ENCODE data around the gene ELL2. TPM values are rescaled to one million over a fixed set of nuclear protein-coding genes. Genes with fewer than 3 reads are reported as not detected.

ELL2 gene
- polyA plus RNA-seq, 3 donors, result 3.1 to 8.1 (median 5.8) TPM

DNA sequence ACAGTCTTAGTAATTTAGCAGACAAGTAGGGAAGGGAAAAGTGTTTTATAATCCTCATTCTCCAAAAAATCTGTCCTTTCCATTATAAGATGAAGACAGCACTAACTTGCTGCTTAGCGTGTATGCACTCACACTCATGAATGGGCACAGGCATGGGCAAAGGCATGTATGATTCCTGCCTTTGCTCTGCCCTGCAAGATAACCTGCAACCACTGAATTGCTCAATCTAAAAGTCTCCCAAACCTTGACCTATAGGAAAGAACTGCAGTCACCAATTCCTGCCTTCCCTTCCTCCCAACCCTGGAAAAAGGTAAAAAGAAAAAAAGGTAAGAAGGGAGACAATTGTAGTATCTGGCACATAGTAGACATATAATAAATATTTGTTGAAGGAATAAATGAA, 40.8 kb downstream of the ELL2 start:
- H3K36me3 ChIP-seq (replicated peaks in 1 of 2; ENCODE audit: control insufficient read depth in 1 of 2, insufficient read depth in 2 of 2, low read length in 2 of 2), result no peaks in the 10 kb centered on the region
- H3K27ac Mint-ChIP-seq, result no peak overlapping the region
- H3K4me1 Mint-ChIP-seq, result peaks cover 76% of the 10 kb centered on the region
- no peak overlapping the region for H3K27ac ChIP-seq (ENCODE audit: low read depth in 1 of 2, low read length in 2 of 2)
- WGBS (ENCODE audit: insufficient coverage), result 100% methylated on average over 1 of the region's 1 CpG
- no peak overlapping the region for H3K4me3 Mint-ChIP-seq
- H3K4me3 ChIP-seq (replicated peaks in 1 of 3; ENCODE audit: low read depth in 2 of 3, low read length in 3 of 3), result no peak overlapping the region
- no peak for DNase-seq
- no peak overlapping the region for H2AFZ ChIP-seq (ENCODE audit: insufficient read depth, low read depth, low read length, poor library complexity, severe bottlenecking)
- H3K9me3 Mint-ChIP-seq, result no peaks in the 10 kb centered on the region
- no peak overlapping the region for H3K4me2 ChIP-seq (replicated peaks; ENCODE audit: extremely low read depth, low read length, poor library complexity, severe bottlenecking)
- H3K9ac ChIP-seq (ENCODE audit: insufficient read depth, low read length, poor library complexity, severe bottlenecking), result no peak overlapping the region
- no peaks in the 10 kb centered on the region for H3K27me3 Mint-ChIP-seq (ENCODE audit: low read depth in 3 of 3)
- H3K9me3 ChIP-seq (replicated peaks in 1 of 2; ENCODE audit: control insufficient read depth in 1 of 2, insufficient read depth in 1 of 2, low read length in 2 of 2), result no peaks in the 10 kb centered on the region
- H3K79me2 ChIP-seq (ENCODE audit: insufficient read depth, low read length), result no peaks in the 10 kb centered on the region
- intact Hi-C loops (cut with micrococcal nuclease), result loop anchor here in 1 of 2 donors (5.0 kb wide), 1 partner anchor 36 kb away; no protein-coding TSS in a partner anchor
- H4K20me1 ChIP-seq (ENCODE audit: insufficient read depth, low read length), result peaks cover 20% of the 10 kb centered on the region
- no peaks in the 10 kb centered on the region for H3K27me3 ChIP-seq (ENCODE audit: control insufficient read depth in 2 of 2, insufficient read depth in 2 of 2, low read length in 2 of 2)
- peaks cover 3 to 11% of the 10 kb centered on the region in 2 donors for H3K36me3 Mint-ChIP-seq
- TF ChIP-seq, protein P1, sequence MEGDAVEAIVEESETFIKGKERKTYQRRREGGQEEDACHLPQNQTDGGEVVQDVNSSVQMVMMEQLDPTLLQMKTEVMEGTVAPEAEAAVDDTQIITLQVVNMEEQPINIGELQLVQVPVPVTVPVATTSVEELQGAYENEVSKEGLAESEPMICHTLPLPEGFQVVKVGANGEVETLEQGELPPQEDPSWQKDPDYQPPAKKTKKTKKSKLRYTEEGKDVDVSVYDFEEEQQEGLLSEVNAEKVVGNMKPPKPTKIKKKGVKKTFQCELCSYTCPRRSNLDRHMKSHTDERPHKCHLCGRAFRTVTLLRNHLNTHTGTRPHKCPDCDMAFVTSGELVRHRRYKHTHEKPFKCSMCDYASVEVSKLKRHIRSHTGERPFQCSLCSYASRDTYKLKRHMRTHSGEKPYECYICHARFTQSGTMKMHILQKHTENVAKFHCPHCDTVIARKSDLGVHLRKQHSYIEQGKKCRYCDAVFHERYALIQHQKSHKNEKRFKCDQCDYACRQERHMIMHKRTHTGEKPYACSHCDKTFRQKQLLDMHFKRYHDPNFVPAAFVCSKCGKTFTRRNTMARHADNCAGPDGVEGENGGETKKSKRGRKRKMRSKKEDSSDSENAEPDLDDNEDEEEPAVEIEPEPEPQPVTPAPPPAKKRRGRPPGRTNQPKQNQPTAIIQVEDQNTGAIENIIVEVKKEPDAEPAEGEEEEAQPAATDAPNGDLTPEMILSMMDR (IDR thresholded peaks at IDR 0.05), result no peak
- peaks cover 66 to 75% of the 10 kb centered on the region in 2 donors for H3K4me1 ChIP-seq (ENCODE audit: control insufficient read depth in 1 of 2, insufficient read depth in 2 of 2, low read length in 2 of 2)

DNA sequence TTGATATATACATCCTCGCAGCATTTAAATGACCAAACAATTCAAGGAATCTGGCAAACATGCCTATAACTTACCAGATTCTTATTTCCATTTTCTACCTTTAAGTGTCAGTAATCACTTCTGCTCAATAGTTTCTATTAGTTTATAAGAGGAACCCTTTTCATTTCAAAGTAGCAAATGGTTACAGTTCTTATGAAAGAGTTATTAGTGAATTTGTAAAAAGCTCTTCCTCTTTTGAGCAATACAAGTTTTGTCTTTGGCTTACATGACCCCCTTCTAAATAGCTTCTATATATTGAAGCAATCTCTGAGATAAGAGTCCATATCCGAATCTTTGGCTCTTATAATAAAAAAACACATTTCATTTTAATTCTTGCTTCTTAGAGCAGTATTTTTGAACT, 42.0 kb downstream of the ELL2 start:
- DNase-seq, result peak in 1 of 3 donors; percentile 47
- TF ChIP-seq, protein P1 (IDR thresholded peaks at IDR 0.05), result no peak
- Mint-ChIP-seq H3K27ac (peak overlapping the region in 1 of 7 donors; percentile 28), H3K4me3 (no peak overlapping the region), H3K9me3 (no peaks in the 10 kb centered on the region), H3K27me3 (ENCODE audit: low read depth in 3 of 3) (no peaks in the 10 kb centered on the region), H3K4me1 (peaks cover 74% of the 10 kb centered on the region), H3K36me3 (peaks cover 3 to 11% of the 10 kb centered on the region in 2 donors)
- no peak overlapping the region for H2AFZ ChIP-seq (ENCODE audit: insufficient read depth, low read depth, low read length, poor library complexity, severe bottlenecking)
- no peaks in the 10 kb centered on the region for H3K9me3 ChIP-seq (replicated peaks in 1 of 2; ENCODE audit: control insufficient read depth in 1 of 2, insufficient read depth in 1 of 2, low read length in 2 of 2)
- H3K4me2 ChIP-seq (replicated peaks; ENCODE audit: extremely low read depth, low read length, poor library complexity, severe bottlenecking), result peak overlapping the region; percentile 8
- intact Hi-C loops (cut with micrococcal nuclease), result loop anchor here in 1 of 2 donors (5.0 kb wide), 3 partner anchors 38 to 62 kb away; no protein-coding TSS in a partner anchor
- peaks cover 20% of the 10 kb centered on the region for H4K20me1 ChIP-seq (ENCODE audit: insufficient read depth, low read length)
- peaks cover 61 to 71% of the 10 kb centered on the region in 2 donors for H3K4me1 ChIP-seq (ENCODE audit: control insufficient read depth in 1 of 2, insufficient read depth in 2 of 2, low read length in 2 of 2)
- H3K36me3 ChIP-seq (replicated peaks in 1 of 2; ENCODE audit: control insufficient read depth in 1 of 2, insufficient read depth in 2 of 2, low read length in 2 of 2), result no peaks in the 10 kb centered on the region
- H3K27ac ChIP-seq (ENCODE audit: low read depth in 1 of 2, low read length in 2 of 2), result no peak overlapping the region
- peak overlapping the region in 1 of 3 experiments; percentile 9 for H3K4me3 ChIP-seq (replicated peaks in 1 of 3; ENCODE audit: low read depth in 2 of 3, low read length in 3 of 3)
- H3K9ac ChIP-seq (ENCODE audit: insufficient read depth, low read length, poor library complexity, severe bottlenecking), result no peak overlapping the region
- no peaks in the 10 kb centered on the region for H3K27me3 ChIP-seq (ENCODE audit: control insufficient read depth in 2 of 2, insufficient read depth in 2 of 2, low read length in 2 of 2)
- WGBS (ENCODE audit: insufficient coverage), result 80% methylated on average over 1 of the region's 2 CpGs
- no peaks in the 10 kb centered on the region for H3K79me2 ChIP-seq (ENCODE audit: insufficient read depth, low read length)
